ENCODE results near the gene LUZP2.

GRCh38 chr11:24793479-24793878 lies 296.6 kb downstream of the LUZP2 start:
- no peak for TF ChIP-seq POLR2A (IDR thresholded peaks at IDR 0.05)
- no peak for TF ChIP-seq CTCF (IDR thresholded peaks at IDR 0.05)
